Coronary artery (tissue), 2 donors: ENCODE measurements around the gene DICER1.

ENCODE experiments used
- DNase-seq: peaks from one replicate; pipeline ENCODE4 v3.0.0-alpha.2; 2017; ENCODE audit warnings: low spot score
- H3K27ac ChIP-seq, 2 donors: fragments of 200-600 bp; sonication (generic); one replicate each; pipeline ENCODE4 v1.5.1; 2016 to 2019
- H3K4me3 ChIP-seq: fragments of 200-600 bp; sonication (generic); 2 replicates; pipeline ENCODE4 v1.5.1; 2016; ENCODE audit warnings: mild to moderate bottlenecking, moderate library complexity
- CTCF ChIP-seq: fragments of 200-600 bp; sonication (generic); IDR thresholded peaks from one replicate; pipeline ENCODE4 v1.5.1; 2019; ENCODE audit warnings: antibody characterized with exemption

Gene DICER1

GRCh38 chr14:95191445-95192199, 34.3 kb upstream of the DICER1 start:
- no peak for TF ChIP-seq CTCF
- H3K4me3 ChIP-seq = no peak overlapping the region
- DNase-seq = peak; percentile 69
- H3K27ac ChIP-seq = no peak overlapping the region

- no peak overlapping the region for H3K4me3 ChIP-seq
- no peak for TF ChIP-seq CTCF
- peak; percentile 36 for DNase-seq
- H3K27ac ChIP-seq = no peak overlapping the region
These were observed 33.5 kb upstream of the DICER1 start for GRCh38 chr14:95190857-95191256.

GRCh38 chr14:95190346-95190840, 33.1 kb upstream of the DICER1 start:
- TF ChIP-seq CTCF = no peak
- peak; percentile 46 for DNase-seq
- H3K4me3 ChIP-seq = no peak overlapping the region

GRCh38 chr14:95189367-95190132, 32.2 kb upstream of the DICER1 start:
- no peak overlapping the region for H3K27ac ChIP-seq
- DNase-seq = peak; percentile 2
- TF ChIP-seq CTCF = no peak

More at GRCh38 chr14:95190346-95190840, 33.1 kb upstream of the DICER1 start:
- no peak overlapping the region for H3K27ac ChIP-seq

GRCh38 chr14:95188380-95188779, 31.1 kb upstream of the DICER1 start:
- Histone ChIP-seq H3K4me3 (no peak overlapping the region), H3K27ac (no peak overlapping the region)
- no peak for TF ChIP-seq CTCF
- no peak for DNase-seq

More at GRCh38 chr14:95189367-95190132, 32.2 kb upstream of the DICER1 start:
- H3K4me3 ChIP-seq = no peak overlapping the region

GRCh38 chr14:95185767-95186392, 28.6 kb upstream of the DICER1 start:
- DNase-seq = peak; percentile 67
- no peak for TF ChIP-seq CTCF
- Histone ChIP-seq H3K4me3 (peak overlapping the region; percentile 26), H3K27ac (peak overlapping the region; percentile 46 to 70)
